Mucosa of descending colon (tissue), 3 donors: ENCODE results near the gene RNU7-1. TPM values are rescaled to one million over a fixed set of nuclear protein-coding genes. Genes with fewer than 3 reads are reported as not detected.
"Not testable (repeated sequence)": the region's sequence is repeated elsewhere in the genome, so short reads cannot be mapped to it uniquely, and the experiment has no call there.

Experiments used
- ATAC-seq: fragments of 200-7000 bp; cut with Tn5 transposase; one replicate; pipeline ENCODE4 v1.9.1; 2020; ENCODE audit warnings: mild to moderate bottlenecking, moderate library complexity
- DNase-seq, 3 donors: peaks; one replicate each; pipeline ENCODE4 v3.0.0-alpha.2; 2020
- H3K36me3 ChIP-seq: fragments of 200-600 bp; one replicate; pipeline ENCODE4 v1.8.0; 2021; ENCODE audit warnings: low read depth, mild to moderate bottlenecking
- H3K4me1 ChIP-seq: fragments of 200-600 bp; one replicate; pipeline ENCODE4 v1.8.0; 2021; ENCODE audit warnings: low read depth, mild to moderate bottlenecking
- H3K4me3 ChIP-seq: fragments of 200-600 bp; one replicate; pipeline ENCODE4 v1.8.0; 2021; ENCODE audit warnings: mild to moderate bottlenecking
- H3K9me3 ChIP-seq: fragments of 200-600 bp; one replicate; pipeline ENCODE4 v1.8.0; 2021; ENCODE audit warnings: mild to moderate bottlenecking
- CTCF ChIP-seq: fragments of 200-600 bp; IDR thresholded peaks from one replicate; pipeline ENCODE4 v1.8.0; 2022; ENCODE audit warnings: antibody characterized with exemption, mild to moderate bottlenecking
- intact Hi-C, 2 donors: fragments of 100-400 bp; cut with DNase I in 1 of 2; cut with micrococcal nuclease in 1 of 2; formaldehyde crosslinking; loops; one replicate each; pipeline versions ENCODE4 v1.11.0 to v1.11.1; 2022; cut with DNase I, micrococcal nuclease
- total RNA-seq, 3 donors: library from RNA; stranded (reverse); fragmentation: NEBNext Ultra II Directional in 2 of 3; extraction: Animal tissue kit (Norgen Biotek cat#: 25700) in 2 of 3; gene quantifications; one replicate each; pipeline versions ENCODE4 v1.2.1 to v1.2.4, GENCODE V29; 2021 to 2023
- donor health status: DM: no; HTN: no; CAD: no; lungs with moderate emphysema.
- donor health status: DM: no; HTN: no; CAD: no.
- donor health status: DM: no; HTN: yes; CAD: no.

The RNU7-1 gene
- total RNA-seq, 3 donors from 2014 or later: not detected

- ATAC-seq (no peak), DNase-seq (no peak)
- Histone ChIP-seq H3K4me1 (peaks cover 16% of the 10 kb centered on the region), H3K4me3 (no peak overlapping the region), H3K36me3 (no peaks in the 10 kb centered on the region), H3K9me3 (no peaks in the 10 kb centered on the region)
- intact Hi-C loops: no loop called here
- TF ChIP-seq CTCF: no peak
Observed at GRCh38 chr12:6902448-6902847, 41.2 kb upstream of the RNU7-1 start.

- intact Hi-C loops: no loop called here
- Histone ChIP-seq H3K4me3 (no peak overlapping the region), H3K36me3 (no peaks in the 10 kb centered on the region), H3K4me1 (peaks cover 16% of the 10 kb centered on the region), H3K9me3 (no peaks in the 10 kb centered on the region)
- TF ChIP-seq CTCF: no peak
- no peak for ATAC-seq
- DNase-seq: no peak
Observed at GRCh38 chr12:6903722-6904121, 39.9 kb upstream of the RNU7-1 start.

GRCh38 chr12:6904280-6905276, 39.0 kb upstream of the RNU7-1 start, which contains the start of gene LRRC23:
LRRC23 (plus strand) TSS chr12:6904822; CDS start chr12:6905634, 812 bp downstream.
- no peaks in the 10 kb centered on the region for H3K9me3 ChIP-seq
- peak; percentile 98 to 100 (median 98) for DNase-seq
- ATAC-seq: peak; percentile 93
- no peaks in the 10 kb centered on the region for H3K36me3 ChIP-seq
- H3K4me1 ChIP-seq: peaks cover 13% of the 10 kb centered on the region
- intact Hi-C loops: no loop called here
- H3K4me3 ChIP-seq: no peak within 1 kb of the TSS
- TF ChIP-seq CTCF: no peak

- Histone ChIP-seq H3K9me3 (no peaks in the 10 kb centered on the region), H3K4me1 (peaks cover 3% of the 10 kb centered on the region), H3K36me3 (no peaks in the 10 kb centered on the region), H3K4me3 (no peak overlapping the region)
- ATAC-seq (no peak), DNase-seq (peak in 1 of 3 donors; percentile 35)
- intact Hi-C loops: no loop called here
- no peak for TF ChIP-seq CTCF
Observed at GRCh38 chr12:6905414-6906040, 38.1 kb upstream of the RNU7-1 start.

- H3K4me1 ChIP-seq, DNase-seq, ATAC-seq, H3K9me3 ChIP-seq, H3K36me3 ChIP-seq, H3K4me3 ChIP-seq, intact Hi-C loops: not testable (repeated sequence)
Observed at GRCh38 chr12:6908141-6908540, 35.5 kb upstream of the RNU7-1 start.
